Smooth muscle cell (in vitro differentiated cells): ENCODE measurements around the gene MYL6B. TPM values are rescaled to one million over a fixed set of nuclear protein-coding genes. Genes with fewer than 3 reads are reported as not detected.

ENCODE experiments used
- DNase-seq: peaks from one replicate; lab custom pipeline; 2025; ENCODE audit not compliant: unreplicated experiment; lab: John Stamatoyannopoulos, UW
- H2AFZ ChIP-seq: fragments of 200-600 bp; sonication (generic); 2 replicates; pipeline ENCODE4 v1.6.0; 2016; ENCODE audit warnings: antibody characterized with exemption, low read depth, mild to moderate bottlenecking
- H3F3A ChIP-seq: fragments of 200-600 bp; sonication (generic); 2 replicates; pipeline ENCODE4 v1.6.0; 2017; ENCODE audit warnings: antibody characterized with exemption, low read depth
- H3K27ac ChIP-seq: fragments of 200-600 bp; sonication (generic); 2 replicates; pipeline ENCODE4 v1.5.1; 2016; ENCODE audit warnings: low read depth, mild to moderate bottlenecking
- H3K27me3 ChIP-seq: fragments of 200-600 bp; sonication (generic); 2 replicates; pipeline ENCODE4 v1.6.1; 2016; ENCODE audit warnings: low read depth, mild to moderate bottlenecking
- H3K36me3 ChIP-seq: fragments of 200-600 bp; sonication (generic); 2 replicates; pipeline ENCODE4 v1.5.1; 2016; ENCODE audit warnings: low read depth
- H3K4me1 ChIP-seq: fragments of 200-600 bp; sonication (generic); 2 replicates; pipeline ENCODE4 v1.5.1; 2016; ENCODE audit warnings: low read depth
- H3K4me2 ChIP-seq: fragments of 200-600 bp; sonication (generic); 2 replicates; pipeline ENCODE4 v1.6.0; 2016; ENCODE audit warnings: mild to moderate bottlenecking
- H3K4me3 ChIP-seq: fragments of 200-600 bp; sonication (generic); 2 replicates; pipeline ENCODE4 v1.5.1; 2016; ENCODE audit warnings: mild to moderate bottlenecking
- H3K79me2 ChIP-seq: fragments of 200-600 bp; sonication (generic); 2 replicates; pipeline ENCODE4 v1.6.0; 2016; ENCODE audit warnings: low read depth, mild to moderate bottlenecking
- H3K9ac ChIP-seq: fragments of 200-600 bp; sonication (generic); 2 replicates; pipeline ENCODE4 v1.6.0; 2016; ENCODE audit warnings: low read depth
- H3K9me3 ChIP-seq: fragments of 200-600 bp; sonication (generic); replicated peaks from 2 replicates; pipeline ENCODE4 v1.5.1; 2016; ENCODE audit warnings: low read depth
- H4K20me1 ChIP-seq: fragments of 200-600 bp; sonication (generic); 2 replicates; pipeline ENCODE4 v1.6.0; 2016; ENCODE audit warnings: low read depth
- CTCF ChIP-seq: fragments of 200-600 bp; sonication (generic); IDR thresholded peaks from 2 replicates; pipeline ENCODE4 v1.5.1; 2017; ENCODE audit warnings: borderline replicate concordance, mild to moderate bottlenecking, antibody characterized with exemption; ENCODE audit not compliant: insufficient read depth, poor library complexity, severe bottlenecking
- WGBS: methylation state at CpG from one replicate; pipeline ENCODE4 v1.1.7; 2016; ENCODE audit warnings: low lambda C conversion rate; 5-methylcytosine and 5-hydroxymethylcytosine counted together
- polyA plus RNA-seq: library from polyadenylated mRNA; unstranded; fragments of >200 nt; fragmentation: Nextera tagmentation; extraction: Ambion mirVana; gene quantifications from 2 replicates; pipeline ENCODE4 v1.2.1, GENCODE V29; 2016
- total RNA-seq: library from RNA; depleted of rRNA; stranded (reverse); fragments of >200 nt; gene quantifications from 2 replicates; pipeline ENCODE4 v1.2.3, GENCODE V29; 2014

The MYL6B gene
- total and polyA plus RNA-seq, 2 experiments from 2014 or later: 44.5 to 121 TPM

- Histone ChIP-seq H3K9me3 (no peaks in the 10 kb centered on the region), H3K4me2 (no peak overlapping the region), H4K20me1 (peaks cover 48% of the 10 kb centered on the region), H3K4me3 (no peak overlapping the region), H3K27me3 (no peaks in the 10 kb centered on the region), H3K4me1 (peaks cover 33% of the 10 kb centered on the region), H3K79me2 (peaks cover 17% of the 10 kb centered on the region), H3F3A (peaks cover 53% of the 10 kb centered on the region), H2AFZ (no peak overlapping the region), H3K9ac (no peak overlapping the region), H3K36me3 (no peaks in the 10 kb centered on the region), H3K27ac (no peak overlapping the region)
- DNase-seq: no peak
- WGBS: 96% methylated on average over 17 of the region's 17 CpGs
- TF ChIP-seq CTCF: no peak
Observed at GRCh38 chr12:56164345-56164729, 11.9 kb downstream of the MYL6B start.

GRCh38 chr12:56165369-56165768 lies 13.0 kb downstream of the MYL6B start:
- DNase-seq: no peak
- WGBS: 94% methylated on average over 4 of the region's 4 CpGs
- Histone ChIP-seq H3K27ac (no peak overlapping the region), H4K20me1 (peaks cover 37% of the 10 kb centered on the region), H2AFZ (no peak overlapping the region), H3K9ac (no peak overlapping the region), H3K4me2 (no peak overlapping the region), H3K4me3 (no peak overlapping the region), H3K4me1 (peaks cover 22% of the 10 kb centered on the region), H3F3A (peaks cover 42% of the 10 kb centered on the region), H3K9me3 (no peaks in the 10 kb centered on the region), H3K79me2 (peaks cover 7% of the 10 kb centered on the region), H3K36me3 (no peaks in the 10 kb centered on the region), H3K27me3 (no peaks in the 10 kb centered on the region)
- TF ChIP-seq CTCF: no peak

- H3K27ac ChIP-seq: no peak overlapping the region
- H3K36me3 ChIP-seq: peaks cover 11% of the 10 kb centered on the region
- no peaks in the 10 kb centered on the region for H4K20me1 ChIP-seq
- peaks cover 7% of the 10 kb centered on the region for H3F3A ChIP-seq
- no peaks in the 10 kb centered on the region for H3K9me3 ChIP-seq
- H3K79me2 ChIP-seq: no peaks in the 10 kb centered on the region
- H2AFZ ChIP-seq: no peak overlapping the region
- no peaks in the 10 kb centered on the region for H3K4me1 ChIP-seq
- no peaks in the 10 kb centered on the region for H3K27me3 ChIP-seq
- WGBS: 98% methylated on average over 11 of the region's 11 CpGs
- no peak overlapping the region for H3K4me3 ChIP-seq
- no peak for TF ChIP-seq CTCF
- H3K4me2 ChIP-seq: no peak overlapping the region
- no peak overlapping the region for H3K9ac ChIP-seq
- no peak for DNase-seq
Observed at GRCh38 chr12:56169229-56169759, 16.9 kb downstream of the MYL6B start.

- Histone ChIP-seq H2AFZ (no peak overlapping the region), H3K36me3 (peaks cover 18% of the 10 kb centered on the region), H3K9me3 (no peaks in the 10 kb centered on the region), H3K4me1 (no peaks in the 10 kb centered on the region), H3K4me2 (no peak overlapping the region), H3F3A (no peaks in the 10 kb centered on the region), H4K20me1 (no peaks in the 10 kb centered on the region), H3K27me3 (no peaks in the 10 kb centered on the region), H3K27ac (no peak overlapping the region), H3K4me3 (no peak overlapping the region), H3K79me2 (no peaks in the 10 kb centered on the region), H3K9ac (no peak overlapping the region)
- TF ChIP-seq CTCF: no peak
- WGBS: 99% methylated on average over 7 of the region's 7 CpGs
- DNase-seq: no peak
Observed at GRCh38 chr12:56172839-56173238, 20.5 kb downstream of the MYL6B start.
